PC-9 (cell line): Measurements from ENCODE around the gene TNFSF9.

Experiments
- CTCF ChIP-seq: fragments of 200-600 bp; sonication (generic); conservative IDR thresholded peaks from 2 replicates; pipeline ENCODE4 v1.6.1; 2017; ENCODE audit warnings: mixed run types, antibody characterized with exemption, mild to moderate bottlenecking, moderate library complexity
- EZH2 ChIP-seq: fragments of 200-600 bp; sonication (generic); IDR thresholded peaks from 2 replicates; pipeline ENCODE4 v1.8.0; 2017; ENCODE audit warnings: antibody characterized with exemption, low read depth

GRCh38 chr19:6489278-6490061 is 41.4 kb upstream of the TNFSF9 start:
- TF ChIP-seq CTCF (no peak), EZH2 (no peak)
